ENCODE measurements around the gene PTK6.

Gene PTK6

GRCh38 chr20:63580796-63581461 is 43.8 kb upstream of the PTK6 start (continued):
- TF ChIP-seq ZIC2 (tag by site-specific recombination; IDR thresholded peaks at IDR 0.05) (peak; percentile 61), AEBP2 (tag by site-specific recombination; IDR thresholded peaks at IDR 0.05; ENCODE audit: borderline replicate concordance) (no peak), ZNF202 (tag by site-specific recombination; IDR thresholded peaks at IDR 0.05; ENCODE audit: borderline replicate concordance) (no peak), PRDM1 (tag by site-specific recombination; IDR thresholded peaks at IDR 0.05) (0 out of 2 replicates have a peak, but pooled peaks have one; percentile 25), ZNF629 (tag by site-specific recombination; IDR thresholded peaks at IDR 0.05) (0 out of 2 replicates have a peak, but pooled peaks have one; percentile 28), ZNF148 (tag by site-specific recombination; IDR thresholded peaks at IDR 0.05; ENCODE audit: borderline replicate concordance) (no peak), ZNF791 (tag by site-specific recombination; IDR thresholded peaks at IDR 0.05) (no peak), ZNF654 (tag by site-specific recombination; IDR thresholded peaks at IDR 0.05; ENCODE audit: low read depth) (peak; percentile 75), ZNF473 (tag by site-specific recombination; IDR thresholded peaks at IDR 0.05) (no peak), ZNF324 (tag by site-specific recombination; IDR thresholded peaks at IDR 0.05) (no peak), ZSCAN30 (tag by site-specific recombination; IDR thresholded peaks at IDR 0.05) (no peak), ZNF132 (tag by site-specific recombination; IDR thresholded peaks at IDR 0.05; ENCODE audit: borderline replicate concordance) (no peak), ZXDB (tag by site-specific recombination; IDR thresholded peaks at IDR 0.05) (no peak), BCL11A (tag by site-specific recombination; IDR thresholded peaks at IDR 0.05; ENCODE audit: low read depth) (no peak), ZNF354C (tag by site-specific recombination; IDR thresholded peaks at IDR 0.05; ENCODE audit: borderline replicate concordance, low read depth) (no peak), KLF10 (tag by site-specific recombination; IDR thresholded peaks at IDR 0.05) (no peak), ZNF626 (tag by site-specific recombination; IDR thresholded peaks at IDR 0.05) (no peak), ZBTB48 (tag by site-specific recombination; IDR thresholded peaks at IDR 0.05) (no peak), HIC1 (tag by site-specific recombination; IDR thresholded peaks at IDR 0.05) (no peak), ZBTB1 (tag by site-specific recombination; IDR thresholded peaks at IDR 0.05) (no peak), ZNF621 (tag by site-specific recombination; IDR thresholded peaks at IDR 0.05) (no peak), EGR2 (tag by site-specific recombination; IDR thresholded peaks at IDR 0.05; ENCODE audit: low read depth) (0 out of 2 replicates have a peak, but pooled peaks have one; percentile 11)

Data from HEK293 (cell line).